Left lobe of liver (tissue), 2 donors: Measurements from ENCODE around the gene CACNB1. TPM values are rescaled to one million over a fixed set of nuclear protein-coding genes. Genes with fewer than 3 reads are reported as not detected.

Experiments
- ATAC-seq: fragments of 200-7000 bp; cut with Tn5 transposase; one replicate; pipeline ENCODE4 v1.9.1; 2020; ENCODE audit warnings: mild to moderate bottlenecking, moderate library complexity
- DNase-seq: peaks from one replicate; pipeline ENCODE4 v3.0.0-alpha.2; 2020; ENCODE audit warnings: low spot score
- total RNA-seq: library from RNA; stranded (reverse); gene quantifications from one replicate; pipeline ENCODE4 v1.2.1, GENCODE V29; 2021
- donor health status: DM: no; HTN: no; CAD: no; lungs with moderate emphysema.
- donor health status: DM: no; HTN: yes; CAD: no.

Gene CACNB1
- 0.40 TPM for total RNA-seq

- DNase-seq (no peak), ATAC-seq (peak; percentile 40)
Measured at GRCh38 chr17:39197380-39198185, at the start of gene CACNB1. TSS of gene CACNB1 (minus strand) at chr17:39197669. CDS start at chr17:39197495, 174 bp downstream.

- DNase-seq (no peak), ATAC-seq (no peak)
Measured at GRCh38 chr17:39246274-39246673, 48.8 kb upstream of the CACNB1 start.

GRCh38 chr17:39244600-39245570 is 47.4 kb upstream of the CACNB1 start:
- peak; percentile 96 for ATAC-seq
- DNase-seq, result peak; percentile 81

GRCh38 chr17:39244016-39244599 is 46.6 kb upstream of the CACNB1 start:
- ATAC-seq (no peak), DNase-seq (no peak)

GRCh38 chr17:39243155-39243554 is 45.7 kb upstream of the CACNB1 start:
- DNase-seq (no peak), ATAC-seq (no peak)

GRCh38 chr17:39240631-39241030 is 43.2 kb upstream of the CACNB1 start:
- DNase-seq, result no peak
- ATAC-seq, result no peak

- DNase-seq (no peak), ATAC-seq (peak; percentile 68)
Measured at GRCh38 chr17:39239640-39240314, 42.3 kb upstream of the CACNB1 start.

- DNase-seq (peak; percentile 65), ATAC-seq (peak; percentile 74)
Measured at GRCh38 chr17:39238311-39238972, 41.0 kb upstream of the CACNB1 start.

- DNase-seq, result no peak
Measured at GRCh38 chr17:39237586-39237985, 40.1 kb upstream of the CACNB1 start.

GRCh38 chr17:39236981-39237441 is 39.5 kb upstream of the CACNB1 start:
- DNase-seq, result no peak
- no peak for ATAC-seq

More at GRCh38 chr17:39237586-39237985, 40.1 kb upstream of the CACNB1 start:
- no peak for ATAC-seq

GRCh38 chr17:39236450-39236927 is 39.0 kb upstream of the CACNB1 start:
- ATAC-seq (no peak), DNase-seq (no peak)

GRCh38 chr17:39235555-39236449 is 38.3 kb upstream of the CACNB1 start:
- DNase-seq, result no peak

GRCh38 chr17:39231591-39232551 is 34.4 kb upstream of the CACNB1 start:
- no peak for DNase-seq
- ATAC-seq, result peak; percentile 74

More at GRCh38 chr17:39235555-39236449, 38.3 kb upstream of the CACNB1 start:
- peak; percentile 55 for ATAC-seq

- ATAC-seq (no peak), DNase-seq (no peak)
Measured at GRCh38 chr17:39231091-39231561, 33.7 kb upstream of the CACNB1 start.

- no peak for DNase-seq
- no peak for ATAC-seq
Measured at GRCh38 chr17:39230361-39230760, 32.9 kb upstream of the CACNB1 start.

- DNase-seq (no peak), ATAC-seq (no peak)
Measured at GRCh38 chr17:39229274-39229913, 31.9 kb upstream of the CACNB1 start.

GRCh38 chr17:39227364-39227919 is 30.0 kb upstream of the CACNB1 start:
- ATAC-seq (no peak), DNase-seq (no peak)
